Femur (tissue), 1 donor: ENCODE data around the gene TBCB.
"Not testable (repeated sequence)": the region's sequence is repeated elsewhere in the genome, so short reads cannot be mapped to it uniquely, and the experiment has no call there.

Source experiments
- DNase-seq: peaks from one replicate; pipeline ENCODE4 v3.0.0-alpha.2; 2017

The TBCB gene

GRCh38 chr19:36139473-36140303 lies 24.4 kb downstream of the TBCB start, which contains the start of gene CAPNS1:
CAPNS1 (plus strand) TSS chr19:36140066; CDS start chr19:36141012, 946 bp downstream.
- peak; percentile 98 for DNase-seq

DNA sequence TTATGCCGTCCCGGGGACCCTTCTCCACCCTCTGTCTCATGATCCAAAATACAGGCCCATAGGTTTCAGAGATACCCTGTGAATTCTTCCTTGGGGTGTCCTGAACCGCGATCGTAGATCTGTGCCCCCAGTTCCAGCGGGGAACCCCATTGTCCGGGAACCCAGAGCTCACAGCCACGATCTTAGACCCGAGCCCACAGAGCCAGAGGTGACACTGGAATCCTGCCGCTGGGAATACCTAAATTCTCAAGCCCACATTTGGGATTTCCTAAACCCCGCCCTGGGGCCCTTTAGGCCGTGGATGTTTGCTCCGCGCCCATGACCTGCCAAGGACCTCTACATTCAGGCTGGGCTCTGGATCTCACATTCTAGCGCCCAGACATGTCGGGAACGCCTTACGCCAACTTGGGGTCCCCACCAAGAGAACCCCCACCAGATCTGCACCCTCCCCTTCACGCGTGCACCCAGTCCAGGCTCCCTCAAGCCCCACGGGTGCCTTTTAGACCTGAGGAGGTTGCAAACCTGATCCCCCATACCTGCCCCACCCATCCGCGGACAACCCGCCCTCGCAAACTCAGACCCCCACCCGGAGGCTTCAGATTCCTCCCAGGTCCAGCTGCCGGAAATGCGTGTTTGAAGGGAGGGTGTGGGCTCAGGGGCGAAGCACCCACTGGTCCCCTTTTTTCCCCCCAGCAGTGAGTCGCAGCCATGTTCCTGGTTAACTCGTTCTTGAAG lies 25.2 kb downstream of the TBCB start:
- peak; percentile 81 for DNase-seq

DNA sequence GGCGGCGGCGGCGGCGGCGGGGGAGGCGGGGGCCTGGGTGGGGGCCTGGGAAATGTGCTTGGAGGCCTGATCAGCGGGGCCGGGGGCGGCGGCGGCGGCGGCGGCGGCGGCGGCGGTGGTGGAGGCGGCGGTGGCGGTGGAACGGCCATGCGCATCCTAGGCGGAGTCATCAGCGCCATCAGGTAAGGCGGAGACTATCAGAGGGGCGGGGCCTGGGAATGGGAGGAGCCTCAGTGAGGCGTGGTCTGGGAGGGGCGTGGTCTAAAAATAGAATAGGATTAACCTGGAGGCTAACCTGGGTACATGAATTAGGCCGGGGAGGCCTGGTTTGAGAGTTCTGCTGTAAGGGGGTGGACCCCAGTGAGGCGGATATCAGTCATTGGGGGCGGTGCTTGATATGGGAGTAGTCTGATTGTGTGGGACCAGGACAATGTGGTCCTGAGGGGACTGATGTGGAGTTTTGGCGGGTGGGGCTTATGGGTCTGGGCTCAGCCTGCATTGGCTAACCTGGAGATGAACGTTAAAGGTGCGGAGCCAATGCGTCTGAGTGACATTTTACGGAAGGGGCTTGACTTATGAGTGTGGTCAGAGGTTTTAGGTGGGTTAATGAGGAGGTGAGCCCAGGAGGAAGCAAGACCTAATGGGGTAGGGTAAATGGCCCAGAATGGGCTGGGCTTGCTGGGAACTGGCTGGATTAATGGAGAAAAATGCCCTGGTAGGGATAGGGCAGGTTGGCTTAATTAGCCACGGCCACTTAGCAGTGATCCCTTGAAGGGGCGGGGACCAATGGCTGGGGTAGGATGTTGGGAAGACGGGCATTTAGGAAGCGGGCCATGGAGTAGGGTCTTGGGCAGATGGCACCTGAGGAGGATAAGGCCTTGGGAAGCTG lies 26.0 kb downstream of the TBCB start:
- DNase-seq = peak; percentile 90

GRCh38 chr19:36142046-36142445 lies 26.8 kb downstream of the TBCB start:
- DNase-seq = no peak

DNA sequence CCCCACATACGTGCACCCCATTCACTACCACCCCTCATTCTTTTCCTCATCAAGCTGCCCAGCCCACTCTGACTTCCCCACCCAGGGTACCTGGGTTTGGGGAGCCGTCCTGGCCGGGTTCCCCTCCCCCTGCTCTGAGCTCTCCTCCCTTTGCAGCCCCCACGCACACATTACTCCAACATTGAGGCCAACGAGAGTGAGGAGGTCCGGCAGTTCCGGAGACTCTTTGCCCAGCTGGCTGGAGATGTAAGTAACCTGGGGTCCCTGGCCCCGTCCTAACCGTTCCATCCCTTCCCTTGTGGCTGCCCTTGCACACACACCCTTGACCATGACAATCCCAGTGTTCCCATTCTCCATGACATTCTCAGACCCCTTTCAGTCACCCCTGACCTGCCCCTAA lies 27.2 kb downstream of the TBCB start:
- DNase-seq = no peak

GRCh38 chr19:36144624-36145023 lies 29.4 kb downstream of the TBCB start:
- DNase-seq = no peak

DNA sequence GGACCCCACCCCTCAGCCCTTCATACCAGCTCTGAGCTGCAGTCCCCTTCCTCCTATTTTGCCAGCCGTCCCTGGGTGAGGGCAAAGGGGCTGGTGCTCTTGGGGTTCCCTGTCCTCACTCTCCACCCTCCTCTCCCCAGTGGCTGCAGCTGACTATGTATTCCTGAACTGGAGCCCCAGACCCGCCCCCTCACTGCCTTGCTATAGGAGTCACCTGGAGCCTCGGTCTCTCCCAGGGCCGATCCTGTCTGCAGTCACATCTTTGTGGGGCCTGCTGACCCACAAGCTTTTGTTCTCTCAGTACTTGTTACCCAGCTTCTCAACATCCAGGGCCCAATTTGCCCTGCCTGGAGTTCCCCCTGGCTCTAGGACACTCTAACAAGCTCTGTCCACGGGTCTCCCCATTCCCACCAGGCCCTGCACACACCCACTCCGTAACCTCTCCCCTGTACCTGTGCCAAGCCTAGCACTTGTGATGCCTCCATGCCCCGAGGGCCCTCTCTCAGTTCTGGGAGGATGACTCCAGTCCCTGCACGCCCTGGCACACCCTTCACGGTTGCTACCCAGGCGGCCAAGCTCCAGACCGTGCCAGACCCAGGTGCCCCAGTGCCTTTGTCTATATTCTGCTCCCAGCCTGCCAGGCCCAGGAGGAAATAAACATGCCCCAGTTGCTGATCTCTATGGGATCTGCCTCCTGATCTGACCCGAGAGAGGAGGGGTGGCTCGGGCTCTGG lies 34.6 kb downstream of the TBCB start:
- DNase-seq = no peak

DNA sequence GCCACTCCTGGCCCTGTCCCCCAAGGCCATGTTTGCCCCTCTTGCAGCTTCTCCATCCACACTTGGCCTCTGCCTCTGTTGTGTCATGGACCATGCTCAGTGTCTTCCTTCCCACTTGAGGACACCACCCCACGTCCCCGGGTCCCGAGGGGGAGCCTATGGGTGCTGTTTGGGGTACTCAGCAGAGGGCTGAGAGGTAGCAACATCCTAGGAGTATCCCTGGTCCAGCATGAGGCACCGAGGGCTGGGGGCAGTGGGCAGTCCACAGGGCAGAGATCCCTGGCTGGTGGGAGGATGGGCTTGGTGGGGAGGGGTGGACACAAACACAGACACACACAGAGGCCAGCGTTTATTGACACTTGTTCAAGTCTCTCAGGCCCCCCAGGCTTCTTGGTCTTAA lies 35.3 kb downstream of the TBCB start:
- no peak for DNase-seq

GRCh38 chr19:36151144-36152018 lies 36.1 kb downstream of the TBCB start:
- DNase-seq = peak; percentile 85

- no peak for DNase-seq
These were observed 36.7 kb downstream of the TBCB start for GRCh38 chr19:36152019-36152351.

GRCh38 chr19:36152352-36153091 lies 37.3 kb downstream of the TBCB start, which contains the start of gene COX7A1:
COX7A1 (minus strand) TSS chr19:36152447; CDS start chr19:36152407, 40 bp downstream.
- DNase-seq = peak; percentile 89

- DNase-seq = no peak
These were observed 37.9 kb downstream of the TBCB start for GRCh38 chr19:36153126-36153525.

DNA sequence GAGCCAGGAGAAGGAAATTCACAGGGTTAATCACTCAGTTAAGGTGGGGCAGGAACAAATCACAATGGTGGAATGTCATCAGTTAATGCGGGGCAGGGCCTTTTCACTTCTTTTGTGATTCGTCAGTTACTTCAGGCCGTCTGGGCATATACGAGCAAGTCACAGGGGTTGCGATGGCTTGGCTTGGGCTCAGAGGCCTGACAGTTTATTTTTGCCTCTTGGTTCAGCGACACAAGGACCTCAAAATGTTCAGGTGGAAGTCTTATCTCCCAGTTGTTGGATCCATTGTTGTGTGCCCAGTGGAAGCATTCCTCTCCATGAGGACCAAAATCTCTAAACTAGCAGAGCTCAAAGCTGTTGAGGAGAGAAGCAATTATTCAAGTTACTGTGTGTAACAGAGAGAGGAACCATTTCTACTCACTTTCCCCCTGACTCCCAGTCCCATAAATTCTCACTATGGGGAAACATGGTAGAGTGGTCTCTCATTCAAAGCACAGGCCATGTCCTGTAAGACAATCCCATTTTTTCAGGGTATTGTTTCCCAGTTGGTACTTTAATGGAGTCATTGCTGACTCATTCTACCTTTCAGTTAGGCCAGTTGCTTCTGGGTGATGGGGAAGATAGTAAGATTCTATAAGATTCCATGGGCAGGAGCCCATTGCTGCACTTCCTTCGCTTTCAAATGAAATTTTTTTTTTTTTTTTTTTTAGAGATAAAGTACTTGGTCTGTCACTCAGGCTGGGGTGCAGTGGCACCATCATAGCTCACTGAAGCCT lies 45.7 kb downstream of the TBCB start:
- no peak for DNase-seq

- no peak for DNase-seq
These were observed 48.5 kb downstream of the TBCB start for GRCh38 chr19:36163813-36164212.

GRCh38 chr19:36169084-36169760 lies 54.0 kb downstream of the TBCB start:
- DNase-seq = peak; percentile 57

GRCh38 chr19:36172852-36173251 lies 57.6 kb downstream of the TBCB start:
- no peak for DNase-seq

DNA sequence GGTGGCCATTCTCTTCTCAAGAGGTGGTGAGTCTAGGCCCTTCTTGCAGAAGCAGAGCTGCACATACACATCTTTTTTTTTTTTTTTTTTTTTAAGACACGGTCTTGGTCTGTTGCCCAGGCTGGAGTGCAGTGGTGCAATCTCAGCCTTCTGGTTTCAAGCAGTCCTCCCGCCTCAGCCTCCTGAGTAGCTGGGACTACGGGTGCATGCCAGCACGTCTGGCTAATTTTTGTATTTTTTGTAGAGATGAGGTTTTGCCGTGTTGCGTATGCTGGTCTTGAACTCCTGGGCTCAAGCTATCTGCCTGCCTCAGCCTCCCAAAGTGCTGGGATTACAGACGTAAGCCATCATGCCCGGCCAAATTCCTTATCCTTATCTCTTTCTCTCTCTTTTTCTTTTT lies 58.6 kb downstream of the TBCB start:
- not testable (repeated sequence) for DNase-seq
